GM23338 (cell line): Measurements from ENCODE around the gene ERF. TPM values are rescaled to one million over a fixed set of nuclear protein-coding genes. Genes with fewer than 3 reads are reported as not detected.

ENCODE experiments used
- ATAC-seq: fragments of 200-7000 bp; cut with Tn5 transposase; 3 replicates; pipeline ENCODE4 v1.9.1; 2020
- DNase-seq: peaks from one replicate; pipeline ENCODE4 v3.0.0-alpha.2; 2015; ENCODE audit warnings: low spot score
- H2AFZ ChIP-seq: fragments of 200-600 bp; sonication (generic); 2 replicates; pipeline ENCODE4 v1.8.0; 2016; ENCODE audit warnings: antibody characterized with exemption, mild to moderate bottlenecking, moderate library complexity
- H3F3A ChIP-seq: fragments of 200-600 bp; sonication (generic); replicated peaks from 2 replicates; pipeline ENCODE4 v1.8.0; 2017; ENCODE audit warnings: antibody characterized with exemption, mixed run types, low read depth
- H3K27ac ChIP-seq: fragments of 200-600 bp; sonication (generic); 2 replicates; pipeline ENCODE4 v1.6.1; 2016; ENCODE audit warnings: low read depth
- H3K27me3 ChIP-seq: fragments of 200-600 bp; sonication (generic); 2 replicates; pipeline ENCODE4 v1.8.0; 2016; ENCODE audit warnings: mild to moderate bottlenecking, mixed run types, moderate library complexity; ENCODE audit not compliant: insufficient read depth
- H3K36me3 ChIP-seq: fragments of 200-600 bp; sonication (generic); 2 replicates; pipeline ENCODE4 v1.8.0; 2016; ENCODE audit warnings: mild to moderate bottlenecking; ENCODE audit not compliant: insufficient read depth
- H3K4me1 ChIP-seq: fragments of 200-600 bp; sonication (generic); 2 replicates; pipeline ENCODE4 v1.8.0; 2016; ENCODE audit warnings: mild to moderate bottlenecking, moderate library complexity; ENCODE audit not compliant: insufficient read depth
- H3K4me2 ChIP-seq: fragments of 200-600 bp; sonication (generic); 2 replicates; pipeline ENCODE4 v1.7.1; 2017; ENCODE audit warnings: mixed run types
- H3K4me3 ChIP-seq: fragments of 200-600 bp; sonication (generic); 2 replicates; pipeline ENCODE4 v1.6.1; 2016; ENCODE audit warnings: mixed run types
- H3K79me2 ChIP-seq: fragments of 200-600 bp; sonication (generic); replicated peaks from 2 replicates; pipeline ENCODE4 v1.8.0; 2017; ENCODE audit warnings: mild to moderate bottlenecking; ENCODE audit not compliant: insufficient read depth
- H3K9me2 ChIP-seq: fragments of 200-600 bp; sonication (generic); 2 replicates; pipeline ENCODE4 v1.8.0; 2017; ENCODE audit not compliant: insufficient read depth
- H4K20me1 ChIP-seq: fragments of 200-600 bp; sonication (generic); replicated peaks from 2 replicates; pipeline ENCODE4 v1.8.0; 2017; ENCODE audit warnings: mild to moderate bottlenecking; ENCODE audit not compliant: insufficient read depth
- H3K27ac Mint-ChIP-seq: 2 replicates; pipeline ENCODE4 v1.8.0; 2020; ENCODE audit warnings: inconsistent platforms, mild to moderate bottlenecking, moderate library complexity, mixed read lengths
- H3K27me3 Mint-ChIP-seq: 3 replicates; pipeline ENCODE4 v1.8.0; 2022; ENCODE audit warnings: low read depth, mild to moderate bottlenecking, moderate library complexity, mixed read lengths, inconsistent platforms; ENCODE audit not compliant: insufficient read depth, poor library complexity
- H3K36me3 Mint-ChIP-seq: 3 replicates; pipeline ENCODE4 v1.8.0; 2021; ENCODE audit warnings: low read depth, mild to moderate bottlenecking, inconsistent platforms, moderate library complexity, mixed read lengths
- H3K4me1 Mint-ChIP-seq: 3 replicates; pipeline ENCODE4 v1.8.0; 2020; ENCODE audit warnings: mild to moderate bottlenecking, inconsistent platforms, mixed read lengths
- H3K4me3 Mint-ChIP-seq: 3 replicates; pipeline ENCODE4 v1.8.0; 2021; ENCODE audit warnings: moderate library complexity, mild to moderate bottlenecking, inconsistent platforms, mixed read lengths
- H3K9me3 Mint-ChIP-seq: 3 replicates; pipeline ENCODE4 v1.8.0; 2020; ENCODE audit warnings: moderate library complexity, mild to moderate bottlenecking, inconsistent platforms, mixed read lengths
- EZH2 ChIP-seq: fragments of 200-600 bp; sonication (generic); IDR thresholded peaks from one replicate; pipeline ENCODE4 v1.8.0; 2017; ENCODE audit warnings: antibody characterized with exemption, mild to moderate bottlenecking, low read depth; ENCODE audit not compliant: unreplicated experiment
- POLR2AphosphoS5 ChIP-seq: IDR thresholded peaks from 2 replicates; pipeline ENCODE4 v1.6.1; 2016; ENCODE audit warnings: antibody characterized with exemption, low read depth
- ZNF114 ChIP-seq: fragments of 250-450 bp; sonication (Bioruptor Pico); IDR thresholded peaks from 2 replicates; pipeline ENCODE4 v1.5.0; 2020; ENCODE audit warnings: mild to moderate bottlenecking, moderate library complexity
- ZNF331 ChIP-seq: fragments of 250-450 bp; sonication (Bioruptor Pico); IDR thresholded peaks from 2 replicates; pipeline ENCODE4 v1.5.0; 2020; ENCODE audit warnings: low read depth, mild to moderate bottlenecking, moderate library complexity
- polyA plus RNA-seq: library from polyadenylated mRNA; unstranded; fragments of >200 nt; fragmentation: Nextera tagmentation; extraction: Ambion mirVana; gene quantifications from 2 replicates; pipeline ENCODE4 v1.2.1, GENCODE V29; 2016
- total RNA-seq: library from RNA; depleted of rRNA; stranded (reverse); fragments of >200 nt; shearing (Covaris generic); gene quantifications from 2 replicates; pipeline ENCODE4 v1.2.3, GENCODE V29; 2014
- TF ChIP-seq, protein P1 (sequence below), 2 experiments: fragments of 200-600 bp in 1 of 2; sonication (generic) in 1 of 2; conservative IDR thresholded peaks; 2 replicates each; pipeline versions ENCODE4 v1.5.1 to v1.6.1; 2016 to 2017; ENCODE audit warnings: antibody characterized with exemption in 2 of 2, low read depth in 2 of 2, mild to moderate bottlenecking in 2 of 2, moderate library complexity in 1 of 2
- TF ChIP-seq, protein P2 (sequence below): IDR thresholded peaks from 2 replicates; pipeline ENCODE4 v1.6.1; 2016; ENCODE audit warnings: antibody characterized with exemption
- TF ChIP-seq, protein P3 (sequence below): fragments of 250-450 bp; sonication (Bioruptor Pico); IDR thresholded peaks from 2 replicates; pipeline ENCODE4 v1.5.0; 2020; ENCODE audit warnings: mild to moderate bottlenecking, moderate library complexity

Gene ERF
- total and polyA plus RNA-seq, 2 experiments from 2014 or later: 29.4 to 49.4 TPM

DNA sequence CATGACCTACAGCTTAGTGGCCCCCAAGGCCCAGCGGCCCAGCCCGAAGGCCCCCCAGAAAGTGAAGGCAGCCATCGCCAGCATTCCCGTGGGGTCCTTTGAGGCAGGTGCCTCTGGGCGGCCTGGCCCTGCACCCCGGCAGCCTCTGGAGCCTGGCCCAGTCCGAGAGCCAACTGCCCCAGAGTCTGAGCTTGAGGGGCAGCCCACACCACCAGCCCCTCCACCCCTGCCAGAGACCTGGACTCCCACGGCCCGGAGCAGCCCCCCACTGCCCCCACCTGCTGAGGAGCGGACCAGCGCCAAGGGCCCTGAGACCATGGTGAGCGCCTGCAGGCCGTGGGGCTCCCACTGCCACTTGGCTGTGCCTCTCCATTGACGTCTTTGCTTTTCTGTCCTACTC, 38.0 kb upstream of the ERF start:
- H4K20me1 ChIP-seq: peaks cover 17% of the 10 kb centered on the region
- H3K27ac ChIP-seq: no peak overlapping the region
- H3F3A ChIP-seq: peaks cover 18% of the 10 kb centered on the region
- no peaks in the 10 kb centered on the region; the same call in 1 of the 2 replicates for H3K36me3 ChIP-seq
- H2AFZ ChIP-seq: no peak overlapping the region
- no peaks in the 10 kb centered on the region for H3K27me3 ChIP-seq
- no peak overlapping the region for H3K4me3 ChIP-seq
- peaks cover 6% of the 10 kb centered on the region; the same call in 1 of the 2 replicates for H3K4me1 ChIP-seq
- TF ChIP-seq, protein P1, sequence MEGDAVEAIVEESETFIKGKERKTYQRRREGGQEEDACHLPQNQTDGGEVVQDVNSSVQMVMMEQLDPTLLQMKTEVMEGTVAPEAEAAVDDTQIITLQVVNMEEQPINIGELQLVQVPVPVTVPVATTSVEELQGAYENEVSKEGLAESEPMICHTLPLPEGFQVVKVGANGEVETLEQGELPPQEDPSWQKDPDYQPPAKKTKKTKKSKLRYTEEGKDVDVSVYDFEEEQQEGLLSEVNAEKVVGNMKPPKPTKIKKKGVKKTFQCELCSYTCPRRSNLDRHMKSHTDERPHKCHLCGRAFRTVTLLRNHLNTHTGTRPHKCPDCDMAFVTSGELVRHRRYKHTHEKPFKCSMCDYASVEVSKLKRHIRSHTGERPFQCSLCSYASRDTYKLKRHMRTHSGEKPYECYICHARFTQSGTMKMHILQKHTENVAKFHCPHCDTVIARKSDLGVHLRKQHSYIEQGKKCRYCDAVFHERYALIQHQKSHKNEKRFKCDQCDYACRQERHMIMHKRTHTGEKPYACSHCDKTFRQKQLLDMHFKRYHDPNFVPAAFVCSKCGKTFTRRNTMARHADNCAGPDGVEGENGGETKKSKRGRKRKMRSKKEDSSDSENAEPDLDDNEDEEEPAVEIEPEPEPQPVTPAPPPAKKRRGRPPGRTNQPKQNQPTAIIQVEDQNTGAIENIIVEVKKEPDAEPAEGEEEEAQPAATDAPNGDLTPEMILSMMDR (conservative IDR thresholded peaks at IDR 0.05; ENCODE audit: low read depth in 2 of 2): no peak
- TF ChIP-seq, protein P2, sequence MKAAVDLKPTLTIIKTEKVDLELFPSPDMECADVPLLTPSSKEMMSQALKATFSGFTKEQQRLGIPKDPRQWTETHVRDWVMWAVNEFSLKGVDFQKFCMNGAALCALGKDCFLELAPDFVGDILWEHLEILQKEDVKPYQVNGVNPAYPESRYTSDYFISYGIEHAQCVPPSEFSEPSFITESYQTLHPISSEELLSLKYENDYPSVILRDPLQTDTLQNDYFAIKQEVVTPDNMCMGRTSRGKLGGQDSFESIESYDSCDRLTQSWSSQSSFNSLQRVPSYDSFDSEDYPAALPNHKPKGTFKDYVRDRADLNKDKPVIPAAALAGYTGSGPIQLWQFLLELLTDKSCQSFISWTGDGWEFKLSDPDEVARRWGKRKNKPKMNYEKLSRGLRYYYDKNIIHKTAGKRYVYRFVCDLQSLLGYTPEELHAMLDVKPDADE: no peak
- TF ChIP-seq, protein P3, sequence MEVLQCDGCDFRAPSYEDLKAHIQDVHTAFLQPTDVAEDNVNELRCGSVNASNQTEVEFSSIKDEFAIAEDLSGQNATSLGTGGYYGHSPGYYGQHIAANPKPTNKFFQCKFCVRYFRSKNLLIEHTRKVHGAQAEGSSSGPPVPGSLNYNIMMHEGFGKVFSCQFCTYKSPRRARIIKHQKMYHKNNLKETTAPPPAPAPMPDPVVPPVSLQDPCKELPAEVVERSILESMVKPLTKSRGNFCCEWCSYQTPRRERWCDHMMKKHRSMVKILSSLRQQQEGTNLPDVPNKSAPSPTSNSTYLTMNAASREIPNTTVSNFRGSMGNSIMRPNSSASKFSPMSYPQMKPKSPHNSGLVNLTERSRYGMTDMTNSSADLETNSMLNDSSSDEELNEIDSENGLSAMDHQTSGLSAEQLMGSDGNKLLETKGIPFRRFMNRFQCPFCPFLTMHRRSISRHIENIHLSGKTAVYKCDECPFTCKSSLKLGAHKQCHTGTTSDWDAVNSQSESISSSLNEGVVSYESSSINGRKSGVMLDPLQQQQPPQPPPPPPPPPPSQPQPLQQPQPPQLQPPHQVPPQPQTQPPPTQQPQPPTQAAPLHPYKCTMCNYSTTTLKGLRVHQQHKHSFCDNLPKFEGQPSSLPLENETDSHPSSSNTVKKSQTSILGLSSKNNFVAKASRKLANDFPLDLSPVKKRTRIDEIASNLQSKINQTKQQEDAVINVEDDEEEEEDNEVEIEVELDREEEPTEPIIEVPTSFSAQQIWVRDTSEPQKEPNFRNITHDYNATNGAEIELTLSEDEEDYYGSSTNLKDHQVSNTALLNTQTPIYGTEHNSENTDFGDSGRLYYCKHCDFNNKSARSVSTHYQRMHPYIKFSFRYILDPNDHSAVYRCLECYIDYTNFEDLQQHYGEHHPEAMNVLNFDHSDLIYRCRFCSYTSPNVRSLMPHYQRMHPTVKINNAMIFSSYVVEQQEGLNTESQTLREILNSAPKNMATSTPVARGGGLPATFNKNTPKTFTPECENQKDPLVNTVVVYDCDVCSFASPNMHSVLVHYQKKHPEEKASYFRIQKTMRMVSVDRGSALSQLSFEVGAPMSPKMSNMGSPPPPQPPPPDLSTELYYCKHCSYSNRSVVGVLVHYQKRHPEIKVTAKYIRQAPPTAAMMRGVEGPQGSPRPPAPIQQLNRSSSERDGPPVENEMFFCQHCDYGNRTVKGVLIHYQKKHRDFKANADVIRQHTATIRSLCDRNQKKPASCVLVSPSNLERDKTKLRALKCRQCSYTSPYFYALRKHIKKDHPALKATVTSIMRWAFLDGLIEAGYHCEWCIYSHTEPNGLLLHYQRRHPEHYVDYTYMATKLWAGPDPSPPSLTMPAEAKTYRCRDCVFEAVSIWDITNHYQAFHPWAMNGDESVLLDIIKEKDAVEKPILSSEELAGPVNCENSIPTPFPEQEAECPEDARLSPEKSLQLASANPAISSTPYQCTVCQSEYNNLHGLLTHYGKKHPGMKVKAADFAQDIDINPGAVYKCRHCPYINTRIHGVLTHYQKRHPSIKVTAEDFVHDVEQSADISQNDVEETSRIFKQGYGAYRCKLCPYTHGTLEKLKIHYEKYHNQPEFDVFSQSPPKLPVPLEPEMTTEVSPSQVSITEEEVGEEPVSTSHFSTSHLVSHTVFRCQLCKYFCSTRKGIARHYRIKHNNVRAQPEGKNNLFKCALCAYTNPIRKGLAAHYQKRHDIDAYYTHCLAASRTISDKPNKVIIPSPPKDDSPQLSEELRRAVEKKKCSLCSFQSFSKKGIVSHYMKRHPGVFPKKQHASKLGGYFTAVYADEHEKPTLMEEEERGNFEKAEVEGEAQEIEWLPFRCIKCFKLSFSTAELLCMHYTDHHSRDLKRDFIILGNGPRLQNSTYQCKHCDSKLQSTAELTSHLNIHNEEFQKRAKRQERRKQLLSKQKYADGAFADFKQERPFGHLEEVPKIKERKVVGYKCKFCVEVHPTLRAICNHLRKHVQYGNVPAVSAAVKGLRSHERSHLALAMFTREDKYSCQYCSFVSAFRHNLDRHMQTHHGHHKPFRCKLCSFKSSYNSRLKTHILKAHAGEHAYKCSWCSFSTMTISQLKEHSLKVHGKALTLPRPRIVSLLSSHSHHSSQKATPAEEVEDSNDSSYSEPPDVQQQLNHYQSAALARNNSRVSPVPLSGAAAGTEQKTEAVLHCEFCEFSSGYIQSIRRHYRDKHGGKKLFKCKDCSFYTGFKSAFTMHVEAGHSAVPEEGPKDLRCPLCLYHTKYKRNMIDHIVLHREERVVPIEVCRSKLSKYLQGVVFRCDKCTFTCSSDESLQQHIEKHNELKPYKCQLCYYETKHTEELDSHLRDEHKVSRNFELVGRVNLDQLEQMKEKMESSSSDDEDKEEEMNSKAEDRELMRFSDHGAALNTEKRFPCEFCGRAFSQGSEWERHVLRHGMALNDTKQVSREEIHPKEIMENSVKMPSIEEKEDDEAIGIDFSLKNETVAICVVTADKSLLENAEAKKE (CRISPR knock-in tag): no peak
- TF ChIP-seq POLR2AphosphoS5 (no peak), EZH2 (no peak), ZNF114 (CRISPR knock-in tag) (no peak), ZNF331 (CRISPR knock-in tag) (no peak)
- peaks cover 41% of the 10 kb centered on the region for H3K36me3 Mint-ChIP-seq
- peaks cover 15% of the 10 kb centered on the region for H3K27me3 Mint-ChIP-seq
- H3K4me2 ChIP-seq: no peak overlapping the region
- no peaks in the 10 kb centered on the region for H3K79me2 ChIP-seq
- no peaks in the 10 kb centered on the region for H3K9me3 Mint-ChIP-seq
- DNase-seq (no peak), ATAC-seq (no peak)
- 0 out of 2 replicates have a peak overlapping the region, but pooled peaks have one; percentile 67 for H3K27ac Mint-ChIP-seq
- no peaks in the 10 kb centered on the region for H3K9me2 ChIP-seq
- no peak overlapping the region for H3K4me3 Mint-ChIP-seq
- H3K4me1 Mint-ChIP-seq: peaks cover 23% of the 10 kb centered on the region
